HFFc6 (cell line): Measurements from ENCODE around the gene OR2A25. TPM values are rescaled to one million over a fixed set of nuclear protein-coding genes. Genes with fewer than 3 reads are reported as not detected.
A peak's percentile ranks its signal among the peaks of the same experiment; 100 is the strongest.
"Not testable (repeated sequence)": the region's sequence is repeated elsewhere in the genome, so short reads cannot be mapped to it uniquely, and the experiment has no call there.

ENCODE experiments used
- DNase-seq: peaks from one replicate; pipeline ENCODE4 v3.0.0-alpha.2; 2018
- H3K27ac Mint-ChIP-seq: 2 replicates; pipeline ENCODE4 v1.8.0; 2020; ENCODE audit warnings: mild to moderate bottlenecking, mixed read lengths
- H3K27me3 Mint-ChIP-seq: 2 replicates; pipeline ENCODE4 v1.8.0; 2021; ENCODE audit warnings: mild to moderate bottlenecking, moderate library complexity, mixed read lengths; ENCODE audit not compliant: insufficient read depth
- H3K36me3 Mint-ChIP-seq: 2 replicates; pipeline ENCODE4 v1.8.0; 2021; ENCODE audit warnings: low read depth, mixed read lengths
- H3K4me1 Mint-ChIP-seq: 2 replicates; pipeline ENCODE4 v1.8.0; 2020; ENCODE audit warnings: low read depth, mixed read lengths
- H3K4me3 Mint-ChIP-seq: 2 replicates; pipeline ENCODE4 v1.8.0; 2020; ENCODE audit warnings: mild to moderate bottlenecking, moderate library complexity, mixed read lengths
- H3K9me3 Mint-ChIP-seq: 2 replicates; pipeline ENCODE4 v1.8.0; 2020; ENCODE audit warnings: mild to moderate bottlenecking, mixed read lengths
- CTCF ChIP-seq: fragments of 200-600 bp; sonication (generic); IDR thresholded peaks from 2 replicates; pipeline ENCODE4 v1.5.0; 2021; ENCODE audit warnings: antibody characterized with exemption, mild to moderate bottlenecking
- total RNA-seq, 6 experiments: library from RNA; stranded (reverse); fragmentation: NEBNext Ultra II Directional; extraction: Animal tissue kit (Norgen Biotek cat#: 25700); gene quantifications; 2 replicates in 1 of 6; 3 replicates in 5 of 6; pipeline ENCODE4 v1.2.3, GENCODE V29; 2021

The OR2A25 gene
- total RNA-seq, 6 experiments from 2014 or later: not detected

GRCh38 chr7:144048648-144049047, 21.0 kb upstream of the OR2A25 start, which contains the start of gene OR2A5:
Gene OR2A5 (plus strand): TSS chr7:144048948. CDS start chr7:144050402, 1,454 bp downstream.
- Mint-ChIP-seq H3K4me3 (no peak within 1 kb of the TSS), H3K4me1 (no peaks in the 10 kb centered on the region), H3K9me3 (no peaks in the 10 kb centered on the region; the same call in 1 of the 2 replicates), H3K27ac (no peak within 1 kb of the TSS), H3K36me3 (no peaks in the 10 kb centered on the region), H3K27me3 (no peaks in the 10 kb centered on the region; the same call in 1 of the 2 replicates)
- DNase-seq: no peak
- no peak for TF ChIP-seq CTCF

- no peak overlapping the region for H3K27ac Mint-ChIP-seq
- H3K9me3 Mint-ChIP-seq: no peaks in the 10 kb centered on the region; the same call in 1 of the 2 replicates
- no peaks in the 10 kb centered on the region for H3K36me3 Mint-ChIP-seq
- DNase-seq: no peak
- H3K4me3 Mint-ChIP-seq: no peak overlapping the region
- H3K27me3 Mint-ChIP-seq: no peaks in the 10 kb centered on the region; the same call in 1 of the 2 replicates
- TF ChIP-seq CTCF: no peak
- no peaks in the 10 kb centered on the region for H3K4me1 Mint-ChIP-seq
Measured at GRCh38 chr7:144049491-144049890, 20.1 kb upstream of the OR2A25 start.

GRCh38 chr7:144050093-144050492, 19.5 kb upstream of the OR2A25 start:
- Mint-ChIP-seq H3K36me3 (no peaks in the 10 kb centered on the region), H3K4me1 (no peaks in the 10 kb centered on the region), H3K9me3 (no peaks in the 10 kb centered on the region; the same call in 1 of the 2 replicates), H3K4me3 (no peak overlapping the region), H3K27me3 (no peaks in the 10 kb centered on the region; the same call in 1 of the 2 replicates), H3K27ac (no peak overlapping the region)
- DNase-seq: no peak
- no peak for TF ChIP-seq CTCF

- H3K4me1 Mint-ChIP-seq, H3K27ac Mint-ChIP-seq, H3K9me3 Mint-ChIP-seq, DNase-seq, H3K27me3 Mint-ChIP-seq, H3K36me3 Mint-ChIP-seq, H3K4me3 Mint-ChIP-seq: not testable (repeated sequence)
Measured at GRCh38 chr7:144050884-144051283, 18.7 kb upstream of the OR2A25 start.

- peak; percentile 31 for DNase-seq
- Mint-ChIP-seq H3K27ac (no peak overlapping the region), H3K9me3 (no peaks in the 10 kb centered on the region; the same call in 1 of the 2 replicates), H3K27me3 (peaks cover 3% of the 10 kb centered on the region), H3K36me3 (no peaks in the 10 kb centered on the region), H3K4me3 (no peak overlapping the region), H3K4me1 (no peaks in the 10 kb centered on the region)
- TF ChIP-seq CTCF: no peak
Measured at GRCh38 chr7:144057954-144058353, 11.7 kb upstream of the OR2A25 start.

- H3K4me3 Mint-ChIP-seq: no peak overlapping the region
- peak; percentile 13; the same call in 1 of the 2 replicates for TF ChIP-seq CTCF
- no peak for DNase-seq
- H3K27me3 Mint-ChIP-seq: peaks cover 2% of the 10 kb centered on the region
- H3K9me3 Mint-ChIP-seq: no peaks in the 10 kb centered on the region; the same call in 1 of the 2 replicates
- H3K27ac Mint-ChIP-seq: no peak overlapping the region
- H3K36me3 Mint-ChIP-seq: no peaks in the 10 kb centered on the region
- no peaks in the 10 kb centered on the region for H3K4me1 Mint-ChIP-seq
Measured at GRCh38 chr7:144063710-144064109, 5.9 kb upstream of the OR2A25 start.
